GM23248 (cell line): ENCODE results near the gene SYT3. TPM values are rescaled to one million over a fixed set of nuclear protein-coding genes. Genes with fewer than 3 reads are reported as not detected.
"Not testable (repeated sequence)": the region's sequence is repeated elsewhere in the genome, so short reads cannot be mapped to it uniquely, and the experiment has no call there.

Experiments
- DNase-seq: peaks from one replicate; pipeline ENCODE4 v3.0.0-alpha.2; 2015
- H2AFZ ChIP-seq: fragments of 200-600 bp; sonication (generic); 2 replicates; pipeline ENCODE4 v1.6.1; 2016; ENCODE audit warnings: antibody characterized with exemption
- H3F3A ChIP-seq: fragments of 200-600 bp; sonication (generic); 2 replicates; pipeline ENCODE4 v1.6.1; 2016; ENCODE audit warnings: mild to moderate bottlenecking, antibody characterized with exemption, mixed run types; ENCODE audit not compliant: insufficient read depth
- H3K27ac ChIP-seq: fragments of 200-600 bp; sonication (generic); 2 replicates; pipeline ENCODE4 v1.5.1; 2016; ENCODE audit warnings: mild to moderate bottlenecking
- H3K27me3 ChIP-seq: fragments of 200-600 bp; sonication (generic); replicated peaks from 2 replicates; pipeline ENCODE4 v1.6.1; 2016; ENCODE audit warnings: mild to moderate bottlenecking; ENCODE audit not compliant: insufficient read depth
- H3K36me3 ChIP-seq: fragments of 200-600 bp; sonication (generic); 2 replicates; pipeline ENCODE4 v1.6.1; 2016; ENCODE audit warnings: low read depth, mild to moderate bottlenecking
- H3K4me1 ChIP-seq: fragments of 200-600 bp; sonication (generic); 2 replicates; pipeline ENCODE4 v1.6.1; 2016; ENCODE audit warnings: mild to moderate bottlenecking; ENCODE audit not compliant: insufficient read depth
- H3K4me2 ChIP-seq: fragments of 200-600 bp; sonication (generic); one replicate; pipeline ENCODE4 v1.6.1; 2016; ENCODE audit warnings: mild to moderate bottlenecking; ENCODE audit not compliant: unreplicated experiment
- H3K4me3 ChIP-seq: fragments of 200-600 bp; sonication (generic); 2 replicates; pipeline ENCODE4 v1.5.1; 2016; ENCODE audit warnings: mild to moderate bottlenecking
- H3K79me2 ChIP-seq: fragments of 200-600 bp; sonication (generic); 2 replicates; pipeline ENCODE4 v1.6.1; 2016; ENCODE audit warnings: mild to moderate bottlenecking; ENCODE audit not compliant: insufficient read depth
- H3K9ac ChIP-seq: fragments of 200-600 bp; sonication (generic); 2 replicates; pipeline ENCODE4 v1.6.1; 2016; ENCODE audit warnings: mild to moderate bottlenecking
- H3K9me2 ChIP-seq: fragments of 200-600 bp; sonication (generic); 2 replicates; pipeline ENCODE4 v1.6.1; 2016; ENCODE audit warnings: mixed run types, mild to moderate bottlenecking, moderate library complexity; ENCODE audit not compliant: insufficient read depth
- H3K9me3 ChIP-seq: fragments of 200-600 bp; sonication (generic); one replicate; pipeline ENCODE4 v1.6.1; 2017; ENCODE audit warnings: low read depth
- H4K20me1 ChIP-seq: fragments of 200-600 bp; sonication (generic); 2 replicates; pipeline ENCODE4 v1.6.0; 2016; ENCODE audit not compliant: insufficient read depth
- EZH2 ChIP-seq: fragments of 200-600 bp; sonication (generic); IDR thresholded peaks from 2 replicates; pipeline ENCODE4 v1.6.1; 2018; ENCODE audit warnings: antibody characterized with exemption, mild to moderate bottlenecking; ENCODE audit not compliant: insufficient read depth, poor library complexity, severe bottlenecking
- EZH2phosphoT487 ChIP-seq: fragments of 200-600 bp; sonication (generic); IDR thresholded peaks from 2 replicates; pipeline ENCODE4 v1.6.1; 2018; ENCODE audit warnings: antibody characterized with exemption, moderate library complexity, mild to moderate bottlenecking, low read depth; ENCODE audit not compliant: insufficient read depth
- WGBS, 2 experiments: methylation state at CpG; one replicate each; pipeline ENCODE4 v1.1.6; 2015 to 2017; ENCODE audit warnings: low lambda C conversion rate in 2 of 2, low coverage in 1 of 2; ENCODE audit errors: missing lambda C conversion rate in 2 of 2; 5-methylcytosine and 5-hydroxymethylcytosine counted together
- in situ Hi-C: fragments of 300-500 bp; cut with MboI; formaldehyde crosslinking; loops from 2 replicates; pipeline ENCODE4 v1.15.0; 2020
- polyA plus RNA-seq: library from polyadenylated mRNA; unstranded; fragments of >200 nt; fragmentation: Nextera tagmentation; extraction: Ambion mirVana; gene quantifications from 2 replicates; pipeline ENCODE4 v1.2.1, GENCODE V29; 2016
- total RNA-seq: library from RNA; depleted of rRNA; stranded (reverse); fragments of >200 nt; shearing (Covaris generic); gene quantifications from 2 replicates; pipeline ENCODE4 v1.2.3, GENCODE V29; 2014

Gene SYT3
- total and polyA plus RNA-seq, 2 experiments from 2014 or later = not detected

- no peaks in the 10 kb centered on the region for H3K79me2 ChIP-seq
- TF ChIP-seq EZH2phosphoT487 (no peak), EZH2 (no peak)
- H3K4me1 ChIP-seq = no peaks in the 10 kb centered on the region
- H3K27ac ChIP-seq = no peak overlapping the region
- no peaks in the 10 kb centered on the region for H4K20me1 ChIP-seq
- no peak overlapping the region for H2AFZ ChIP-seq
- no peaks in the 10 kb centered on the region for H3K9me2 ChIP-seq
- H3F3A ChIP-seq = no peaks in the 10 kb centered on the region
- H3K9me3 ChIP-seq = no peaks in the 10 kb centered on the region
- in situ Hi-C loops = no loop called here
- peaks cover 39% of the 10 kb centered on the region for H3K27me3 ChIP-seq
- H3K36me3 ChIP-seq = no peaks in the 10 kb centered on the region
- H3K4me2 ChIP-seq = no peak overlapping the region
- DNase-seq = no peak
- H3K4me3 ChIP-seq = no peak overlapping the region
- H3K9ac ChIP-seq = no peak overlapping the region
- WGBS, 2 experiments = 61 to 70% methylated on average over 9 of the region's 9 CpGs
Observed at GRCh38 chr19:50599427-50599826, 40.3 kb downstream of the SYT3 start.

GRCh38 chr19:50590191-50590590, 49.5 kb downstream of the SYT3 start:
- Histone ChIP-seq H2AFZ (no peak overlapping the region), H3K79me2 (no peaks in the 10 kb centered on the region)
- 27 to 32% methylated on average over 3 of the region's 3 CpGs for WGBS, 2 experiments

DNA sequence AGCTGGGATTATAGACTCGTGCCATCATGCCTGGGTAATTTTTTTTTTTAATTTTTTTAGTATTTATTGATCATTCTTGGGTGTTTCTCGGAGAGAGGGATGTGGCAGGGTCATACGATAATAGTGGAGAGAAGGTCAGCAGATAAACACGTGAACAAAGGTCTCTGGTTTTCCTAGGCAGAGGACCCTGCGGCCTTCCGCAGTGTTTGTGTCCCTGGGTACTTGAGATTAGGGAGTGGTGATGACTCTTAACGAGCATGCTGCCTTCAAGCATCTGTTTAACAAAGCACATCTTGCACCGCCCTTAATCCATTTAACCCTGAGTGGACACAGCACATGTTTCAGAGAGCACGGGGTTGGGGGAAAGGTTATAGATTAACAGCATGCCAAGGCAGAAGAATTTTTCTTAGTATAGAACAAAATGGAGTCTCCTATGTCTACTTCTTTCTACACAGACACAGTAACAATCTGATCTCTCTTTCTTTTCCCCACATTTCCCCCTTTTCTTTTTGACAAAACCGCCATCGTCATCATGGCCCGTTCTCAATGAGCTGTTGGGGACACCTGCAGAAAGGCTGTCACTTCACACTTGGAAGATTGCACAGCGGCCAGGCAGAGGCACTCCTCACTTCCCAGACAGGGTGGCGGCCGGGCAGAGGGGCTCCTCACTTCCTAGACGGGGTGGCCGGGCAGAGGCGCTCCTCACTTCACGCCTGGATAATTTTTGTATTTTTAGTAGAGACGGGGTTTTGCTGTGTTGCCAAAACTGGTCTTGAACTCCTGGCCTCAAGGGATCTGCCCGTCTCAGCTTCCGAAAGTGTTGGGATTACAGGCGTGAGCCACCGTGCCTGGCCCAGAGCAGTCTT, 57.7 kb downstream of the SYT3 start:
- H3K27ac ChIP-seq, H3K4me1 ChIP-seq, H3F3A ChIP-seq, H3K79me2 ChIP-seq, in situ Hi-C loops, H3K4me3 ChIP-seq, H3K9me3 ChIP-seq, H4K20me1 ChIP-seq, DNase-seq, H3K36me3 ChIP-seq, H2AFZ ChIP-seq, H3K27me3 ChIP-seq, H3K4me2 ChIP-seq, H3K9ac ChIP-seq, H3K9me2 ChIP-seq: not testable (repeated sequence)
- WGBS, 2 experiments = 46 to 56% methylated on average over 19 to 23 of the region's 24 CpGs

More at GRCh38 chr19:50590191-50590590, 49.5 kb downstream of the SYT3 start:
- Histone ChIP-seq H3F3A (no peaks in the 10 kb centered on the region), H3K27me3 (no peaks in the 10 kb centered on the region; the same call in none of the 2 replicates), H3K4me3 (no peak overlapping the region), H3K27ac (no peak overlapping the region), H3K36me3 (no peaks in the 10 kb centered on the region), H3K9me3 (no peaks in the 10 kb centered on the region), H4K20me1 (no peaks in the 10 kb centered on the region), H3K9ac (no peak overlapping the region), H3K9me2 (no peaks in the 10 kb centered on the region), H3K4me1 (no peaks in the 10 kb centered on the region), H3K4me2 (no peak overlapping the region)
- in situ Hi-C loops = no loop called here
- DNase-seq = no peak
- TF ChIP-seq EZH2 (no peak), EZH2phosphoT487 (no peak)

- no peaks in the 10 kb centered on the region for H3K9me2 ChIP-seq
- H3K27ac ChIP-seq = no peak overlapping the region
- no peaks in the 10 kb centered on the region for H3K9me3 ChIP-seq
- H2AFZ ChIP-seq = no peak overlapping the region
- H3K4me1 ChIP-seq = no peaks in the 10 kb centered on the region
- H3K4me2 ChIP-seq = no peak overlapping the region
- no peaks in the 10 kb centered on the region for H3K79me2 ChIP-seq
- TF ChIP-seq EZH2phosphoT487 (no peak), EZH2 (no peak)
- 50 to 52% methylated on average over 13 of the region's 13 CpGs for WGBS, 2 experiments
- DNase-seq = no peak
- peaks cover 9% of the 10 kb centered on the region for H3K27me3 ChIP-seq
- H3K36me3 ChIP-seq = no peaks in the 10 kb centered on the region
- H3K9ac ChIP-seq = no peak overlapping the region
- no peaks in the 10 kb centered on the region for H3F3A ChIP-seq
- in situ Hi-C loops = no loop called here
- H3K4me3 ChIP-seq = no peak overlapping the region
- H4K20me1 ChIP-seq = no peaks in the 10 kb centered on the region
Observed at GRCh38 chr19:50580970-50581634, 58.6 kb downstream of the SYT3 start.
